A204.1 (cell line): ENCODE results near the gene PSME3IP1.
"Not testable (repeated sequence)": the region's sequence is repeated elsewhere in the genome, so short reads cannot be mapped to it uniquely, and the experiment has no call there.

Experiments used
- FAIRE-seq: peaks from 2 replicates; lab custom pipeline; 2012; peaks lifted over from hg19 to GRCh38; lab: Jason Lieb, UNC

The PSME3IP1 gene

GRCh38 chr16:57123216-57123973 lies 62.4 kb downstream of the PSME3IP1 start:
- FAIRE-seq = no peak

- FAIRE-seq = no peak
These were observed 67.3 kb downstream of the PSME3IP1 start for GRCh38 chr16:57118461-57119084.

GRCh38 chr16:57115514-57116182 lies 70.2 kb downstream of the PSME3IP1 start:
- no peak for FAIRE-seq

- FAIRE-seq = no peak
These were observed 70.7 kb downstream of the PSME3IP1 start for GRCh38 chr16:57115168-57115513.

- FAIRE-seq = no peak
These were observed 72.2 kb downstream of the PSME3IP1 start for GRCh38 chr16:57113664-57114063.

- FAIRE-seq = no peak
These were observed 72.8 kb downstream of the PSME3IP1 start for GRCh38 chr16:57113042-57113453.

GRCh38 chr16:57112403-57113041 lies 73.3 kb downstream of the PSME3IP1 start:
- no peak for FAIRE-seq

- no peak for FAIRE-seq
These were observed 74.4 kb downstream of the PSME3IP1 start for GRCh38 chr16:57111420-57111819.

- no peak for FAIRE-seq
These were observed 74.9 kb downstream of the PSME3IP1 start for GRCh38 chr16:57110937-57111336.

- FAIRE-seq = not testable (repeated sequence)
These were observed 76.4 kb downstream of the PSME3IP1 start for GRCh38 chr16:57109259-57110105.

GRCh38 chr16:57108432-57108831 lies 77.4 kb downstream of the PSME3IP1 start:
- FAIRE-seq = no peak

- FAIRE-seq = no peak
These were observed 78.4 kb downstream of the PSME3IP1 start for GRCh38 chr16:57107321-57107922.

GRCh38 chr16:57106767-57107166 lies 79.1 kb downstream of the PSME3IP1 start:
- FAIRE-seq = no peak

- FAIRE-seq = no peak
These were observed 80.7 kb downstream of the PSME3IP1 start for GRCh38 chr16:57105184-57105583.

GRCh38 chr16:57104706-57105105 lies 81.1 kb downstream of the PSME3IP1 start:
- no peak for FAIRE-seq

GRCh38 chr16:57102888-57103851 lies 82.7 kb downstream of the PSME3IP1 start:
- FAIRE-seq = no peak
